NCI-H460 (cell line): ENCODE measurements around the gene KDM6B. TPM values are rescaled to one million over a fixed set of nuclear protein-coding genes. Genes with fewer than 3 reads are reported as not detected.

Source experiments
- DNase-seq: peaks from one replicate; pipeline ENCODE4 v3.0.0-alpha.2; 2016; ENCODE audit warnings: low read depth; ENCODE audit errors: extremely low read depth
- total RNA-seq: library from RNA; depleted of rRNA; stranded (reverse); fragments of >200 nt; shearing (Covaris generic); gene quantifications from 2 replicates; pipeline ENCODE4 v1.2.3, GENCODE V29; 2014

The KDM6B gene
- total RNA-seq, 1 experiment from 2014 or later = 8.8 TPM

- DNase-seq = peak; percentile 87
Measured at GRCh38 chr17:7838090-7839075, 4.4 kb downstream of the KDM6B start.

GRCh38 chr17:7839190-7839875 lies 5.3 kb downstream of the KDM6B start:
- no peak for DNase-seq

GRCh38 chr17:7839876-7840261 lies 5.9 kb downstream of the KDM6B start:
- DNase-seq = no peak

GRCh38 chr17:7840441-7840840 lies 6.4 kb downstream of the KDM6B start:
- DNase-seq = no peak

- no peak for DNase-seq
Measured at GRCh38 chr17:7840875-7841274, 6.9 kb downstream of the KDM6B start.

GRCh38 chr17:7841396-7841914 lies 7.4 kb downstream of the KDM6B start:
- peak; percentile 84 for DNase-seq

- peak; percentile 87 for DNase-seq
Measured at GRCh38 chr17:7841915-7842379, 7.9 kb downstream of the KDM6B start.

GRCh38 chr17:7842380-7843256 lies 8.6 kb downstream of the KDM6B start:
- peak; percentile 86 for DNase-seq

- DNase-seq = no peak
Measured at GRCh38 chr17:7843257-7843535, 9.2 kb downstream of the KDM6B start.

- DNase-seq = no peak
Measured at GRCh38 chr17:7843536-7844291, 9.7 kb downstream of the KDM6B start.

- peak; percentile 96 for DNase-seq
Measured at GRCh38 chr17:7844292-7845154, 10.5 kb downstream of the KDM6B start.

GRCh38 chr17:7845359-7846062 lies 11.5 kb downstream of the KDM6B start:
- DNase-seq = no peak

- DNase-seq = no peak
Measured at GRCh38 chr17:7846063-7846735, 12.2 kb downstream of the KDM6B start.

GRCh38 chr17:7846765-7847661 lies 13.0 kb downstream of the KDM6B start:
- no peak for DNase-seq

- DNase-seq = no peak
Measured at GRCh38 chr17:7848131-7848579, 14.1 kb downstream of the KDM6B start.

GRCh38 chr17:7848739-7849129 lies 14.7 kb downstream of the KDM6B start:
- no peak for DNase-seq
